Epithelial cell of esophagus (primary cell): Measurements from ENCODE around the gene EXOC6B.

Experiments
- DNase-seq: peaks from one replicate; pipeline ENCODE4 v3.0.0; 2010; ENCODE audit warnings: low read depth
- H3K4me3 ChIP-seq: 2 replicates; pipeline ENCODE4 v1.5.1; 2011; ENCODE audit warnings: mild to moderate bottlenecking, low read length, control low read depth
- CTCF ChIP-seq: IDR thresholded peaks from 2 replicates; pipeline ENCODE4 v1.5.1; 2011; ENCODE audit warnings: low read depth, mild to moderate bottlenecking, low read length, control low read depth, inconsistent platforms; ENCODE audit not compliant: insufficient read depth; ENCODE audit errors: missing control alignments

EXOC6B gene

GRCh38 chr2:72386288-72386687 lies 439.5 kb downstream of the EXOC6B start:
- no peak for TF ChIP-seq CTCF

GRCh38 chr2:72378753-72379348 lies 447.0 kb downstream of the EXOC6B start:
- peak; percentile 19 for DNase-seq
- TF ChIP-seq CTCF, result no peak

More at GRCh38 chr2:72386288-72386687, 439.5 kb downstream of the EXOC6B start:
- DNase-seq, result no peak
- H3K4me3 ChIP-seq, result no peak overlapping the region

GRCh38 chr2:72367530-72368225 lies 458.2 kb downstream of the EXOC6B start:
- H3K4me3 ChIP-seq, result no peak overlapping the region
- DNase-seq, result peak; percentile 100
- peak; percentile 89 for TF ChIP-seq CTCF

More at GRCh38 chr2:72378753-72379348, 447.0 kb downstream of the EXOC6B start:
- no peak overlapping the region for H3K4me3 ChIP-seq

GRCh38 chr2:72363406-72363805 lies 462.4 kb downstream of the EXOC6B start:
- TF ChIP-seq CTCF, result no peak
- H3K4me3 ChIP-seq, result no peak overlapping the region
- DNase-seq, result no peak

GRCh38 chr2:72362733-72363132 lies 463.1 kb downstream of the EXOC6B start:
- H3K4me3 ChIP-seq, result no peak overlapping the region
- no peak for DNase-seq
- TF ChIP-seq CTCF, result no peak

GRCh38 chr2:72361521-72361920 lies 464.3 kb downstream of the EXOC6B start:
- no peak overlapping the region for H3K4me3 ChIP-seq
- no peak for DNase-seq
- TF ChIP-seq CTCF, result no peak
